ENCODE measurements around the gene HCN3. TPM values are rescaled to one million over a fixed set of nuclear protein-coding genes. Genes with fewer than 3 reads are reported as not detected.
A peak's percentile ranks its signal among the peaks of the same experiment; 100 is the strongest.

Gene HCN3
- total and polyA plus RNA-seq, 2 of the 13 experiments (the other 11 are each of a cell fraction or from before 2014, with no cell fraction given), result 2.4 to 10.2 TPM

DNA sequence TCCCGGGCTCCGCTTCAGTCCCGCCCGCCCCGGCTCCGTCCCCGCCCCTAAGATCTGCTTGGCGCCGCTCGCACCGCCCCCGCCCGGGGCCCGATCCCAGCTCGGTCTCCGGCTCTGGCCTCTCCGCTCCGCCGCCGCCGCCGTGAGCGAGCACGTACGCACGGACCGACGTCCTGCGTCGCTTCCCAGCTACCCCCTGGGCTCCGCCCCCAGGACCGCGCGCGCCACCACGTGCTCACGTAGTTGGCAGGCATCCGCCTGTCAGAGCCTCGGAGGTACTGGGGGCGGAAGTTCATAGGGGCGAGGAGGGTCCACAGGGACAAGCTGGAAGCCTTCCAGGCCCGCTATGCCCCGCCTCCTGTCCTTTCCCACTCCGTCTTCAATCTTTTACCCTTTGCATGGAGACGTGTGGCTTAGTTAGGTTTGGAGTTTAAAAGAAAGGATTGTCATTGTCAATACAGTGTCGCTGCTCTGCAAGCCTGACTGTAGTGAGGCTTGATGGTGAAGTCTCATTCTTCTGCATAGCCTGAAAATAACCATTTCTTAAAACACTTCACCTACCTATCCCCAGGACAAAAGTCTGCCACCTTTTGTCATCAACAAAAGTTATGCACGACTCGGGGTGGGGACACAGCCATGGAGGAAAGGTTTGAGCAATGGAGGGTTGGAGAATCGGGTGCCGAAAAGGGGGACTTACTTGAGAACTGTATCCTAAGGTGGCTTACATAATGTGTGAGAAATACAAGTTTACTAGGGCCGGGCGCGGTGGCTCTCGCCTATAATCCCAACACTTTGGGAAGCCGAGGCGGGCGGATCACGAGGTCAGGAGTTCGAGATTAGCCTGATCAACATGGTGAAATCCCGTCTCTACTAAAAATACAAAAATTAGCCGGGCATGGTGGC is 3.7 kb upstream of the HCN3 start, which contains the start of gene CLK2:
Gene CLK2, minus strand, starts transcription at position 162 of the 903 bp plus-strand sequence. CDS start 2,527 bp downstream, outside the sequence.
- ATAC-seq, result peak; percentile 85
- CTCF ChIA-PET (ENCODE audit: low intra/inter-chr PET ratio, low total read pairs), result interaction anchor here (1.5 kb wide), 1 partner anchor 23 kb away, joined by 3 read pairs; no protein-coding TSS in a partner anchor
- H3K4me1 ChIP-seq (ENCODE audit: insufficient read depth, low read length), result peaks cover 53% of the 10 kb centered on the region
- H3K79me2 ChIP-seq (ENCODE audit: insufficient read depth, low read length), result peaks cover 28% of the 10 kb centered on the region
- peak within 1 kb of the TSS; percentile 83 to 92 (median 84) for H3K4me3 ChIP-seq (replicated peaks in 1 of 3; ENCODE audit: insufficient read depth in 1 of 3, low read depth in 2 of 3, low read length in 3 of 3)
- FAIRE-seq, result peak; percentile 87
- peak within 1 kb of the TSS; percentile 77 for H3K9ac ChIP-seq (ENCODE audit: insufficient read depth, low read depth, low read length)
- H2AFZ ChIP-seq (ENCODE audit: low read length), result peak within 1 kb of the TSS; percentile 71
- H3K9me3 ChIP-seq (ENCODE audit: low read length), result no peaks in the 10 kb centered on the region
- H3K27me3 ChIP-seq (ENCODE audit: control insufficient read depth in 1 of 2, insufficient read depth in 2 of 2, low read length in 2 of 2), result no peaks in the 10 kb centered on the region; a peak in 2 of 5 replicates
- TSS peak; percentile 56 for BruUV-seq (replicated peaks)
- peak within 1 kb of the TSS; percentile 82 for H3K27ac ChIP-seq (ENCODE audit: extremely low read length, insufficient read depth, low read length)
- POLR2A ChIA-PET, result interaction anchor here (0.7 to 3.3 kb wide), 25 partner anchors 11 to 714 kb away, joined by 3 to 69 read pairs (median 4); partner anchors contain the start of genes ENTREP3, FDPS, GON4L and PKLR
- 49% methylated on average over 24 of the region's 61 CpGs for WGBS (ENCODE audit: low lambda C conversion rate)
- DNase-seq (ENCODE audit: low spot score), result peak; percentile 93
- no peaks in the 10 kb centered on the region for H4K20me1 ChIP-seq (ENCODE audit: insufficient read depth, low read length)
- in situ Hi-C loops (cut with HindIII; ENCODE audit: extremely low pct_ligation_motif_present, low pct_unique_long_range_greater_than_20kb) (no loop called here), intact Hi-C loops (cut with micrococcal nuclease; ENCODE audit: unreplicated experiment) (no loop called here)
- H3K36me3 ChIP-seq (replicated peaks in 1 of 2; ENCODE audit: control insufficient read depth in 1 of 2, insufficient read depth in 2 of 2, low read length in 2 of 2), result peaks cover 11 to 22% of the 10 kb centered on the region in 2 experiments
- H3K4me2 ChIP-seq (ENCODE audit: low read depth, low read length), result peak within 1 kb of the TSS; percentile 91
- TF ChIP-seq RBM22 (optimal IDR thresholded peaks at IDR 0.05; ENCODE audit: low read length) (no peak), POGK (CRISPR knock-in tag; conservative IDR thresholded peaks at IDR 0.05) (no peak), ZNF24 (IDR thresholded peaks at IDR 0.05) (no peak), ZNF33B (CRISPR knock-in tag; IDR thresholded peaks at IDR 0.05) (no peak), ETV5 (CRISPR knock-in tag; IDR thresholded peaks at IDR 0.05; ENCODE audit: borderline replicate concordance) (peak; percentile 91), ZNF3 (CRISPR knock-in tag; IDR thresholded peaks at IDR 0.05) (no peak), HMG20B (CRISPR knock-in tag; conservative IDR thresholded peaks at IDR 0.05) (no peak), ZNF790 (CRISPR knock-in tag; IDR thresholded peaks at IDR 0.05; ENCODE audit: borderline replicate concordance) (no peak), HOMEZ (CRISPR knock-in tag; IDR thresholded peaks at IDR 0.05; ENCODE audit: low read depth) (peak; percentile 76), RAD51 (IDR thresholded peaks at IDR 0.05; ENCODE audit: borderline replicate concordance) (peak; percentile 61), NFRKB (IDR thresholded peaks at IDR 0.05) (no peak)
- TF ChIP-seq, protein P1, sequence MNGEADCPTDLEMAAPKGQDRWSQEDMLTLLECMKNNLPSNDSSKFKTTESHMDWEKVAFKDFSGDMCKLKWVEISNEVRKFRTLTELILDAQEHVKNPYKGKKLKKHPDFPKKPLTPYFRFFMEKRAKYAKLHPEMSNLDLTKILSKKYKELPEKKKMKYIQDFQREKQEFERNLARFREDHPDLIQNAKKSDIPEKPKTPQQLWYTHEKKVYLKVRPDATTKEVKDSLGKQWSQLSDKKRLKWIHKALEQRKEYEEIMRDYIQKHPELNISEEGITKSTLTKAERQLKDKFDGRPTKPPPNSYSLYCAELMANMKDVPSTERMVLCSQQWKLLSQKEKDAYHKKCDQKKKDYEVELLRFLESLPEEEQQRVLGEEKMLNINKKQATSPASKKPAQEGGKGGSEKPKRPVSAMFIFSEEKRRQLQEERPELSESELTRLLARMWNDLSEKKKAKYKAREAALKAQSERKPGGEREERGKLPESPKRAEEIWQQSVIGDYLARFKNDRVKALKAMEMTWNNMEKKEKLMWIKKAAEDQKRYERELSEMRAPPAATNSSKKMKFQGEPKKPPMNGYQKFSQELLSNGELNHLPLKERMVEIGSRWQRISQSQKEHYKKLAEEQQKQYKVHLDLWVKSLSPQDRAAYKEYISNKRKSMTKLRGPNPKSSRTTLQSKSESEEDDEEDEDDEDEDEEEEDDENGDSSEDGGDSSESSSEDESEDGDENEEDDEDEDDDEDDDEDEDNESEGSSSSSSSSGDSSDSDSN (CRISPR knock-in tag; IDR thresholded peaks at IDR 0.05), result no peak; the same call in 1 of the 2 replicates
- TF ChIP-seq, protein P2, sequence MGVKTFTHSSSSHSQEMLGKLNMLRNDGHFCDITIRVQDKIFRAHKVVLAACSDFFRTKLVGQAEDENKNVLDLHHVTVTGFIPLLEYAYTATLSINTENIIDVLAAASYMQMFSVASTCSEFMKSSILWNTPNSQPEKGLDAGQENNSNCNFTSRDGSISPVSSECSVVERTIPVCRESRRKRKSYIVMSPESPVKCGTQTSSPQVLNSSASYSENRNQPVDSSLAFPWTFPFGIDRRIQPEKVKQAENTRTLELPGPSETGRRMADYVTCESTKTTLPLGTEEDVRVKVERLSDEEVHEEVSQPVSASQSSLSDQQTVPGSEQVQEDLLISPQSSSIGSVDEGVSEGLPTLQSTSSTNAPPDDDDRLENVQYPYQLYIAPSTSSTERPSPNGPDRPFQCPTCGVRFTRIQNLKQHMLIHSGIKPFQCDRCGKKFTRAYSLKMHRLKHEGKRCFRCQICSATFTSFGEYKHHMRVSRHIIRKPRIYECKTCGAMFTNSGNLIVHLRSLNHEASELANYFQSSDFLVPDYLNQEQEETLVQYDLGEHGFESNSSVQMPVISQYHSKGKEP (CRISPR knock-in tag; IDR thresholded peaks at IDR 0.05), result 0 out of 2 replicates have a peak, but pooled peaks have one; percentile 14
- TF ChIP-seq, protein P3, sequence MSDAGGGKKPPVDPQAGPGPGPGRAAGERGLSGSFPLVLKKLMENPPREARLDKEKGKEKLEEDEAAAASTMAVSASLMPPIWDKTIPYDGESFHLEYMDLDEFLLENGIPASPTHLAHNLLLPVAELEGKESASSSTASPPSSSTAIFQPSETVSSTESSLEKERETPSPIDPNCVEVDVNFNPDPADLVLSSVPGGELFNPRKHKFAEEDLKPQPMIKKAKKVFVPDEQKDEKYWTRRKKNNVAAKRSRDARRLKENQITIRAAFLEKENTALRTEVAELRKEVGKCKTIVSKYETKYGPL (CRISPR knock-in tag; IDR thresholded peaks at IDR 0.05), result no peak
